GM12865 (cell line): Measurements from ENCODE around the gene EGLN1.

Experiments used
- DNase-seq: peaks from one replicate; pipeline ENCODE4 v3.0.0; 2010; ENCODE audit warnings: low read depth
- H3K4me3 ChIP-seq: 2 replicates; pipeline ENCODE4 v1.5.1; 2011; ENCODE audit warnings: mild to moderate bottlenecking, low read depth, low read length, control low read depth
- TF ChIP-seq, protein P1 (sequence below): IDR thresholded peaks from 2 replicates; pipeline ENCODE4 v1.5.1; 2011; ENCODE audit warnings: low read length, control low read depth, low read depth, inconsistent platforms; ENCODE audit not compliant: insufficient read depth; ENCODE audit errors: missing control alignments

Gene EGLN1

DNA sequence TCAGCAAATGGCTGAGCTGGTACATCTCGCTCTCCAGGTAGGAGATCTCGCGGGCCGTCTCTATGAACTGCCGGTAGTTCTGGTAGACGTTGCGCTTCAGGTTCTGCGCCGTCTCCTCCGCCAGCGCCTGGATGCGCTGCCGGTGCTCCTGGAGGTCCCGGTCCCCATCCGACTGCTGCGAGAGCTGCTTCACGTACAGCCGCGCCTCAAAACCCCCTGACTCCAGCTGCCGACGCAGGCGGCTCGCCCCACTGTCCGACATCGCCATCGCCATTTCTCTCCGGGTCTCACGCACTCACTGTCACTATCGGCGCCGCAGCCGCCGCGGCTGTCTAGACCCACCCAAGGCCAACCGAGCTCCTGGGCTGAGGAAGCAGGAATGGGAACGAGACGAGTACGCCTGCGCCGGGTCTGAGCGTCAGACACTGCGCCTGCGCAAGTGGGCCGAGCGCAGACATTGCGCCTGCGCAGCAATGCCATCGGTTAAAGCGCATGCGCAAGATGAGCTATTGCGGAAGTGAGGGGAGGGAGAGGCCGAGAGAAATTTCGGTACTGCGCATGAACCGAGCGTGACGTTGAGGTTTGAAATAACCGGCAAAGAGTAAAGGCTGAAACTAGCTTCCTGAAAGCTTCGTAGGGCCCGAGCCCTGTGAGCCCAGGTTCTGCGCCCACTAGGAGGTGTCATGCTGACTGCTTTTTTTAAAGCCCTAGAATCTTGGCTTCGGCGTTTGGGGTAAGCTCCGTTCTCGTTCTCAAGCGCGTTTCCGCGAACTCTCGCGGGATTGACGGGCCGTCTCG lies 84.4 kb downstream of the EGLN1 start, which contains the start of gene EXOC8:
Gene EXOC8, minus strand, starts transcription at position 381 of the 798 bp plus-strand sequence. Its CDS starts 107 bp downstream, at position 274.
- DNase-seq: peak; percentile 97
- peak within 1 kb of the TSS; percentile 64 for H3K4me3 ChIP-seq
- TF ChIP-seq, protein P1, sequence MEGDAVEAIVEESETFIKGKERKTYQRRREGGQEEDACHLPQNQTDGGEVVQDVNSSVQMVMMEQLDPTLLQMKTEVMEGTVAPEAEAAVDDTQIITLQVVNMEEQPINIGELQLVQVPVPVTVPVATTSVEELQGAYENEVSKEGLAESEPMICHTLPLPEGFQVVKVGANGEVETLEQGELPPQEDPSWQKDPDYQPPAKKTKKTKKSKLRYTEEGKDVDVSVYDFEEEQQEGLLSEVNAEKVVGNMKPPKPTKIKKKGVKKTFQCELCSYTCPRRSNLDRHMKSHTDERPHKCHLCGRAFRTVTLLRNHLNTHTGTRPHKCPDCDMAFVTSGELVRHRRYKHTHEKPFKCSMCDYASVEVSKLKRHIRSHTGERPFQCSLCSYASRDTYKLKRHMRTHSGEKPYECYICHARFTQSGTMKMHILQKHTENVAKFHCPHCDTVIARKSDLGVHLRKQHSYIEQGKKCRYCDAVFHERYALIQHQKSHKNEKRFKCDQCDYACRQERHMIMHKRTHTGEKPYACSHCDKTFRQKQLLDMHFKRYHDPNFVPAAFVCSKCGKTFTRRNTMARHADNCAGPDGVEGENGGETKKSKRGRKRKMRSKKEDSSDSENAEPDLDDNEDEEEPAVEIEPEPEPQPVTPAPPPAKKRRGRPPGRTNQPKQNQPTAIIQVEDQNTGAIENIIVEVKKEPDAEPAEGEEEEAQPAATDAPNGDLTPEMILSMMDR: peak; percentile 16

- DNase-seq: no peak
- TF ChIP-seq, protein P1: no peak
- peak overlapping the region; percentile 64 for H3K4me3 ChIP-seq
These were observed 85.0 kb downstream of the EGLN1 start for GRCh38 chr1:231337043-231337471.

GRCh38 chr1:231335663-231336602 lies 86.2 kb downstream of the EGLN1 start:
- DNase-seq: peak; percentile 3
- TF ChIP-seq, protein P1: no peak
- peak overlapping the region; percentile 64 for H3K4me3 ChIP-seq

GRCh38 chr1:231334952-231335351 lies 87.1 kb downstream of the EGLN1 start:
- TF ChIP-seq, protein P1: no peak
- H3K4me3 ChIP-seq: peak overlapping the region; percentile 64
- DNase-seq: no peak

- H3K4me3 ChIP-seq: peak overlapping the region; percentile 64
- DNase-seq: peak; percentile 53
- TF ChIP-seq, protein P1: no peak
These were observed 87.9 kb downstream of the EGLN1 start for GRCh38 chr1:231334079-231334666.

- DNase-seq: no peak
- H3K4me3 ChIP-seq: no peak overlapping the region
- TF ChIP-seq, protein P1: no peak
These were observed 89.3 kb downstream of the EGLN1 start for GRCh38 chr1:231332761-231333160.
